Measurements from ENCODE around the gene EPB41L5.

Gene EPB41L5

DNA sequence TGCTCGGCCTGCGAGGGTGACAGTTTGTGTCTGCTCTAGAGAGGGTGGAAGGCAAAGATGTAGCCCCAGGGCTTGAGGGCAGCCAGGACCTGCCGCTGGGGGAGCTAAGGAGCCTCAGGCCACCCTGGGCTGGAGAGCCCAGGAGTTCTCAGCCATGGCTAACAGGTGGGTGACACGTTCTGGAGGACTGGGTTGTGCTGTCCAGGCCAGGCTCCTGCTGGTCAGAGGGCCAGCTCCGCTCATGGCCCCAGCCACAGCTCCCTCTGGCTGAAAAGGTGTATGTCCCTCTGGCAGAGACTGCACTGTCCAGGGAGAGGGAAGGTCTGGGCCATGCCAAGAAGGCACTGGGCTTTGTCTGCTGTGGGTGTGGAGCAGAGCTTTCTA is 191.1 kb downstream of the EPB41L5 start:
- no peak overlapping the region for H2AK5ac ChIP-seq (ENCODE audit: low read length, severe bottlenecking)
- H3K23ac ChIP-seq (ENCODE audit: low read length in 2 of 2), result no peak overlapping the region
- H4K8ac ChIP-seq (ENCODE audit: low read length), result no peak overlapping the region
- H3K27me3 ChIP-seq (ENCODE audit: control insufficient read depth in 1 of 2, insufficient read depth in 1 of 2, low read length in 2 of 2), result peaks cover 0 to 10% of the 10 kb centered on the region in 2 experiments
- no peak overlapping the region for H2BK15ac ChIP-seq (ENCODE audit: low read depth, poor library complexity, severe bottlenecking)
- no peak overlapping the region for H3K4ac ChIP-seq (ENCODE audit: low read depth in 1 of 2, low read length in 2 of 2)
- no peak overlapping the region for H2BK120ac ChIP-seq (ENCODE audit: low read depth, low read length)
- no peaks in the 10 kb centered on the region for H3K4me1 ChIP-seq (ENCODE audit: control insufficient read depth, insufficient read depth, low read depth, low read length)
- H4K91ac ChIP-seq (ENCODE audit: low read length), result no peak overlapping the region
- no peak overlapping the region for H2BK5ac ChIP-seq (ENCODE audit: low read depth, low read length, poor library complexity, severe bottlenecking)
- no peak overlapping the region for H3K4me3 ChIP-seq (ENCODE audit: insufficient read depth in 1 of 2, low read depth in 1 of 2, low read length in 2 of 2)
- no peak overlapping the region for H3K9ac ChIP-seq (ENCODE audit: low read length)
- DNase-seq, result no peak
- no peak overlapping the region for H2AFZ ChIP-seq (ENCODE audit: low read depth, low read length)
- H3K14ac ChIP-seq (ENCODE audit: low read length in 2 of 2), result no peak overlapping the region
- no peaks in the 10 kb centered on the region for H3K9me3 ChIP-seq (ENCODE audit: control insufficient read depth, low read length)
- H3K4me2 ChIP-seq (ENCODE audit: low read length, poor library complexity, severe bottlenecking), result no peak overlapping the region
- no peak overlapping the region for H2BK12ac ChIP-seq (ENCODE audit: low read length in 2 of 2)
- no peaks in the 10 kb centered on the region for H3K36me3 ChIP-seq (ENCODE audit: control insufficient read depth in 1 of 2, insufficient read depth in 2 of 2, low read depth in 1 of 2, low read length in 2 of 2)
- no peak overlapping the region for H3K18ac ChIP-seq (ENCODE audit: low read depth in 1 of 2, low read length in 2 of 2)
- no peaks in the 10 kb centered on the region for H3K79me1 ChIP-seq (replicated peaks; ENCODE audit: low read length, poor library complexity, severe bottlenecking)
- H3K27ac ChIP-seq (ENCODE audit: low read length, poor library complexity, severe bottlenecking), result no peak overlapping the region
- WGBS, result 90% methylated on average over 5 of the region's 5 CpGs

DNA sequence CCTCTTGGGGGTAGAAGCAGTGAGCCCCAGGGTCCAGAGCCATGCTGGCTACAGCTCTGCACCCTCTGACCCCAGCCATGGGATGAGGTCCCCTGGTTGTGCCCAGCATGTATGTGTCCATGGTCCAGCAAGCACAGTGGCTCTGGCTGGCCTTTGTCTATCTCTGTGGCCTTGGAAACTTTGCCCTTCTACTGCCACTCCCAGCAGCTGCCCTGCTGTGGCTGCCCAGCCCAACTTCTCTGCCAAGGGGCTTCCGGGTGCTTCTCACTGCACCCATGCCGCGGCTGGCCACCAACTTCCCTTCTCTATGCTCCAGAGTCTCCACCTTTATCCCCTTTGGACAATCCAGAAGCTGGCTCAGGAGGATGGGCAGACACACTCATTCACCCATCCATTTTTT is 191.5 kb downstream of the EPB41L5 start:
- Histone ChIP-seq H3K4me1 (ENCODE audit: control insufficient read depth, insufficient read depth, low read depth, low read length) (no peaks in the 10 kb centered on the region), H2BK12ac (ENCODE audit: low read length in 2 of 2) (no peak overlapping the region), H3K9me3 (ENCODE audit: control insufficient read depth, low read length) (no peaks in the 10 kb centered on the region), H3K9ac (ENCODE audit: low read length) (no peak overlapping the region), H3K14ac (ENCODE audit: low read length in 2 of 2) (no peak overlapping the region), H3K79me1 (replicated peaks; ENCODE audit: low read length, poor library complexity, severe bottlenecking) (no peaks in the 10 kb centered on the region), H2BK5ac (ENCODE audit: low read depth, low read length, poor library complexity, severe bottlenecking) (no peak overlapping the region), H2BK15ac (ENCODE audit: low read depth, poor library complexity, severe bottlenecking) (no peak overlapping the region), H3K36me3 (ENCODE audit: control insufficient read depth in 1 of 2, insufficient read depth in 2 of 2, low read depth in 1 of 2, low read length in 2 of 2) (no peaks in the 10 kb centered on the region), H2AK5ac (ENCODE audit: low read length, severe bottlenecking) (no peak overlapping the region), H3K18ac (ENCODE audit: low read depth in 1 of 2, low read length in 2 of 2) (no peak overlapping the region), H3K4ac (ENCODE audit: low read depth in 1 of 2, low read length in 2 of 2) (no peak overlapping the region), H4K8ac (ENCODE audit: low read length) (no peak overlapping the region), H3K27me3 (ENCODE audit: control insufficient read depth in 1 of 2, insufficient read depth in 1 of 2, low read length in 2 of 2) (peaks cover 0 to 10% of the 10 kb centered on the region in 2 experiments), H3K27ac (ENCODE audit: low read length, poor library complexity, severe bottlenecking) (no peak overlapping the region), H3K4me3 (ENCODE audit: insufficient read depth in 1 of 2, low read depth in 1 of 2, low read length in 2 of 2) (no peak overlapping the region), H2BK120ac (ENCODE audit: low read depth, low read length) (no peak overlapping the region), H3K23ac (ENCODE audit: low read length in 2 of 2) (no peak overlapping the region), H2AFZ (ENCODE audit: low read depth, low read length) (no peak overlapping the region), H4K91ac (ENCODE audit: low read length) (no peak overlapping the region), H3K4me2 (ENCODE audit: low read length, poor library complexity, severe bottlenecking) (no peak overlapping the region)
- 84% methylated on average over 3 of the region's 3 CpGs for whole genome bisulfite sequencing
- no peak for DNase-seq

GRCh38 chr2:120204945-120205670 is 192.2 kb downstream of the EPB41L5 start:
- no peaks in the 10 kb centered on the region for H3K79me1 ChIP-seq (replicated peaks; ENCODE audit: low read length, poor library complexity, severe bottlenecking)
- H3K9ac ChIP-seq (ENCODE audit: low read length), result no peak overlapping the region
- no peak overlapping the region for H2AK5ac ChIP-seq (ENCODE audit: low read length, severe bottlenecking)
- H2AFZ ChIP-seq (ENCODE audit: low read depth, low read length), result no peak overlapping the region
- no peak overlapping the region for H4K91ac ChIP-seq (ENCODE audit: low read length)
- H2BK5ac ChIP-seq (ENCODE audit: low read depth, low read length, poor library complexity, severe bottlenecking), result no peak overlapping the region
- DNase-seq, result no peak
- H2BK12ac ChIP-seq (ENCODE audit: low read length in 2 of 2), result no peak overlapping the region
- H3K14ac ChIP-seq (ENCODE audit: low read length in 2 of 2), result no peak overlapping the region
- WGBS, result 97% methylated on average over 11 of the region's 12 CpGs
- H3K4me1 ChIP-seq (ENCODE audit: control insufficient read depth, insufficient read depth, low read depth, low read length), result no peaks in the 10 kb centered on the region
- no peak overlapping the region for H3K23ac ChIP-seq (ENCODE audit: low read length in 2 of 2)
- H3K27me3 ChIP-seq (ENCODE audit: control insufficient read depth in 1 of 2, insufficient read depth in 1 of 2, low read length in 2 of 2), result peaks cover 0 to 10% of the 10 kb centered on the region in 2 experiments
- H3K4me3 ChIP-seq (ENCODE audit: insufficient read depth in 1 of 2, low read depth in 1 of 2, low read length in 2 of 2), result no peak overlapping the region
- H3K18ac ChIP-seq (ENCODE audit: low read depth in 1 of 2, low read length in 2 of 2), result no peak overlapping the region
- H3K9me3 ChIP-seq (ENCODE audit: control insufficient read depth, low read length), result no peaks in the 10 kb centered on the region
- H3K4ac ChIP-seq (ENCODE audit: low read depth in 1 of 2, low read length in 2 of 2), result no peak overlapping the region
- H3K4me2 ChIP-seq (ENCODE audit: low read length, poor library complexity, severe bottlenecking), result no peak overlapping the region
- no peaks in the 10 kb centered on the region for H3K36me3 ChIP-seq (ENCODE audit: control insufficient read depth in 1 of 2, insufficient read depth in 2 of 2, low read depth in 1 of 2, low read length in 2 of 2)
- no peak overlapping the region for H3K27ac ChIP-seq (ENCODE audit: low read length, poor library complexity, severe bottlenecking)
- no peak overlapping the region for H4K8ac ChIP-seq (ENCODE audit: low read length)
- no peak overlapping the region for H2BK15ac ChIP-seq (ENCODE audit: low read depth, poor library complexity, severe bottlenecking)
- no peak overlapping the region for H2BK120ac ChIP-seq (ENCODE audit: low read depth, low read length)

DNA sequence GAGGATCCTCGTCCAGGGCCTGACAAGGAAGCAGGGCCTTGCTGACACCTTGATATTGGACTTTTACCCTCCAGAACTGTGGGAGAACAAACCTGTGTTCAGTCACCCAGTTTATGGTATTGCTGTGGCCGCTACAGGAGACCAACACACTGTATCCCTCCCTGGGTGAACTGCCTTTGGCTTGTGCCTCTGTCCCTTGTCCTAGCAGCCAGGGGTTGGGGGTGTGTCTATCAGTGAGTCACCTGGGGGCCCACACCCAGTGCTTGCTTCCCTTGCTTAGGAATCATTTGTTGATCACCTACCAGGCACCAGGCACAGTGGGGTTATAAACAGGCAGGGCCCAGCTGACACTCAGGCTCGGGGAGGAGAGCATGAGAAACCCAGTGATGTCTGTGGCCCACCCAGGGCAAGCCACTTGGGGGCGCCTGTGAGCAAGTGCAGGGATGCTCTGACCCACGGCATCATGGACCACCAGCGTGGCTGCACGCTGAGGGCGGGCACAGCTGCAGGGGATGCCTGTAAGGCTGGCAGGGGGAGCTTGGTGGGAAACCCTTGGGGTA is 193.2 kb downstream of the EPB41L5 start:
- H3K4me3 ChIP-seq (ENCODE audit: insufficient read depth in 1 of 2, low read depth in 1 of 2, low read length in 2 of 2), result no peak overlapping the region
- H3K23ac ChIP-seq (ENCODE audit: low read length in 2 of 2), result no peak overlapping the region
- peak overlapping the region in 1 of 2 experiments; percentile 0 for H3K18ac ChIP-seq (ENCODE audit: low read depth in 1 of 2, low read length in 2 of 2)
- H3K79me1 ChIP-seq (replicated peaks; ENCODE audit: low read length, poor library complexity, severe bottlenecking), result peaks cover 3% of the 10 kb centered on the region
- no peaks in the 10 kb centered on the region for H3K9me3 ChIP-seq (ENCODE audit: control insufficient read depth, low read length)
- no peak overlapping the region for H2BK15ac ChIP-seq (ENCODE audit: low read depth, poor library complexity, severe bottlenecking)
- WGBS, result 49% methylated on average over 8 of the region's 8 CpGs
- no peak overlapping the region for H3K4ac ChIP-seq (ENCODE audit: low read depth in 1 of 2, low read length in 2 of 2)
- H3K4me1 ChIP-seq (ENCODE audit: control insufficient read depth, insufficient read depth, low read depth, low read length), result peaks cover 3% of the 10 kb centered on the region
- H4K91ac ChIP-seq (ENCODE audit: low read length), result no peak overlapping the region
- H2AFZ ChIP-seq (ENCODE audit: low read depth, low read length), result no peak overlapping the region
- no peak overlapping the region for H2AK5ac ChIP-seq (ENCODE audit: low read length, severe bottlenecking)
- DNase-seq, result no peak
- H2BK5ac ChIP-seq (ENCODE audit: low read depth, low read length, poor library complexity, severe bottlenecking), result no peak overlapping the region
- peaks cover 0 to 10% of the 10 kb centered on the region in 2 experiments for H3K27me3 ChIP-seq (ENCODE audit: control insufficient read depth in 1 of 2, insufficient read depth in 1 of 2, low read length in 2 of 2)
- no peak overlapping the region for H2BK12ac ChIP-seq (ENCODE audit: low read length in 2 of 2)
- H3K27ac ChIP-seq (ENCODE audit: low read length, poor library complexity, severe bottlenecking), result no peak overlapping the region
- H2BK120ac ChIP-seq (ENCODE audit: low read depth, low read length), result no peak overlapping the region
- no peak overlapping the region for H3K4me2 ChIP-seq (ENCODE audit: low read length, poor library complexity, severe bottlenecking)
- no peak overlapping the region for H3K9ac ChIP-seq (ENCODE audit: low read length)
- H4K8ac ChIP-seq (ENCODE audit: low read length), result no peak overlapping the region
- H3K14ac ChIP-seq (ENCODE audit: low read length in 2 of 2), result no peak overlapping the region
- H3K36me3 ChIP-seq (ENCODE audit: control insufficient read depth in 1 of 2, insufficient read depth in 2 of 2, low read depth in 1 of 2, low read length in 2 of 2), result no peaks in the 10 kb centered on the region

All from mesenchymal stem cell (in vitro differentiated cells and primary cell).